Right lobe of liver (tissue), 4 donors: ENCODE data around the gene FBXO28.

Source experiments
- CTCF ChIP-seq, 4 donors: fragments of 200-600 bp in 3 of 4; fragments of 450-650 bp in 1 of 4; IDR thresholded peaks; one replicate each; pipeline versions ENCODE4 v1.5.1 to v1.8.0; 2016 to 2022; ENCODE audit warnings: antibody characterized with exemption in 4 of 4, mild to moderate bottlenecking in 2 of 4
- POLR2A ChIP-seq: fragments of 450-650 bp; IDR thresholded peaks from one replicate; pipeline ENCODE4 v1.6.1; 2017; ENCODE audit warnings: antibody characterized with exemption, mild to moderate bottlenecking
- donor health status: DM: no; HTN: no; CAD: no.
- donor health status: DM: no; HTN: no; CAD: no.
- donor health status: DM: no; HTN: yes; CAD: no.

- TF ChIP-seq CTCF (IDR thresholded peaks at IDR 0.05), result no peak
- TF ChIP-seq POLR2A, result no peak
Measured at GRCh38 chr1:224109981-224110380, 3.9 kb upstream of the FBXO28 start.
